GM12878 (cell line): Measurements from ENCODE around the gene GRIK4. TPM values are rescaled to one million over a fixed set of nuclear protein-coding genes. Genes with fewer than 3 reads are reported as not detected.

ENCODE experiments used
- ATAC-seq: fragments of 200-7000 bp; cut with Tn5 transposase; 3 replicates; pipeline ENCODE4 v1.9.1; 2020; ENCODE audit warnings: mild to moderate bottlenecking, moderate library complexity
- BruUV-seq: library from RNA; stranded (reverse); fragments of 400-500 nt; replicated peaks from 2 replicates; lab custom pipeline; 2021; lab: Mats Ljungman, UMichigan
- CTCF ChIA-PET: fragments of 300-600 bp; sonication (Branson Sonifier 250); formaldehyde crosslinking; extraction: SDS; loops from one replicate; lab custom pipeline; 2021; ENCODE audit warnings: inconsistent platforms; lab: Yijun Ruan, JAX
- POLR2A ChIA-PET: fragments of 350-600 bp; formaldehyde crosslinking; extraction: SDS; loops from one replicate; lab custom pipeline; 2021; ENCODE audit warnings: inconsistent platforms; lab: Charles Lee
- RAD21 ChIA-PET: fragments of 300-600 bp; sonication (Branson Sonifier 250); formaldehyde crosslinking; loops from one replicate; lab custom pipeline; 2023; ENCODE audit warnings: antibody characterized with exemption; ENCODE audit not compliant: unreplicated experiment; lab: Charles Lee
- SMC1A ChIA-PET: fragments of 300-600 bp; sonication (Branson Sonifier 250); formaldehyde crosslinking; loops from one replicate; lab custom pipeline; 2023; ENCODE audit not compliant: unreplicated experiment, uncharacterized antibody; lab: Charles Lee
- DNase-seq: peaks from one replicate; pipeline ENCODE4 v3.0.0-alpha.2; 2011; ENCODE audit warnings: low read depth, low spot score
- FAIRE-seq: peaks from 3 replicates; lab custom pipeline; 2011; peaks lifted over from hg19 to GRCh38; lab: Jason Lieb, UNC
- H2AFZ ChIP-seq: 2 replicates; pipeline ENCODE4 v1.6.0; 2011; ENCODE audit warnings: low read depth, low read length, control low read depth; ENCODE audit not compliant: control insufficient read depth
- H3K27ac ChIP-seq: 2 replicates; pipeline ENCODE4 v1.5.1; 2011; ENCODE audit warnings: control low read depth; ENCODE audit not compliant: control insufficient read depth, insufficient read depth
- H3K27me3 ChIP-seq, 2 experiments: replicated peaks in 1 of 2; 2 replicates each; pipeline versions ENCODE4 v1.6.0 to v1.6.1; 2011; ENCODE audit warnings: low read length in 1 of 2; ENCODE audit not compliant: control insufficient read depth in 2 of 2, insufficient read depth in 2 of 2
- H3K36me3 ChIP-seq, 2 experiments: 2 replicates each; pipeline ENCODE4 v1.5.1; 2011; ENCODE audit warnings: low read length in 1 of 2; ENCODE audit not compliant: control insufficient read depth in 2 of 2, insufficient read depth in 2 of 2
- H3K4me1 ChIP-seq: 2 replicates; pipeline ENCODE4 v1.6.1; 2011; ENCODE audit warnings: mild to moderate bottlenecking, low read length, moderate library complexity, mixed read lengths; ENCODE audit not compliant: control insufficient read depth, insufficient read depth
- H3K4me2 ChIP-seq: 2 replicates; pipeline ENCODE4 v1.6.0; 2011; ENCODE audit warnings: control low read depth; ENCODE audit not compliant: control insufficient read depth, insufficient read depth
- H3K4me3 ChIP-seq: fragments of 200-600 bp; sonication (generic); 2 replicates; pipeline ENCODE4 v1.5.1; 2016
- H3K79me2 ChIP-seq: 2 replicates; pipeline ENCODE4 v1.6.0; 2011; ENCODE audit warnings: low read length; ENCODE audit not compliant: control insufficient read depth, insufficient read depth
- H3K9ac ChIP-seq: 2 replicates; pipeline ENCODE4 v1.8.0; 2011; ENCODE audit warnings: low read length, control low read depth, mixed read lengths; ENCODE audit not compliant: control insufficient read depth, insufficient read depth
- H3K9me3 ChIP-seq: replicated peaks from 3 replicates; pipeline ENCODE4 v1.5.1; 2011; ENCODE audit warnings: mild to moderate bottlenecking, low read length; ENCODE audit not compliant: control insufficient read depth, insufficient read depth
- H4K20me1 ChIP-seq: 2 replicates; pipeline ENCODE4 v1.6.0; 2011; ENCODE audit not compliant: control insufficient read depth, insufficient read depth
- ATF7 ChIP-seq: fragments of 450-650 bp; IDR thresholded peaks from 2 replicates; pipeline ENCODE4 v1.6.1; 2016; ENCODE audit warnings: low read depth, mild to moderate bottlenecking
- CBX5 ChIP-seq: sonication (generic); IDR thresholded peaks from 2 replicates; pipeline ENCODE4 v1.6.1; 2016; ENCODE audit warnings: low read depth, moderate library complexity, mild to moderate bottlenecking, inconsistent platforms
- EGR1 ChIP-seq, 2 experiments: IDR thresholded peaks; 1 replicate in 1 of 2; 2 replicates in 1 of 2; pipeline ENCODE4 v1.6.1; 2011 to 2012; ENCODE audit warnings: low read depth in 2 of 2, low read length in 2 of 2, borderline replicate concordance in 1 of 2, mild to moderate bottlenecking in 1 of 2, moderate library complexity in 1 of 2
- GABPA ChIP-seq: IDR thresholded peaks from 2 replicates; pipeline ENCODE4 v1.6.1; 2014; ENCODE audit warnings: antibody characterized with exemption, low read depth, mild to moderate bottlenecking, inconsistent platforms
- HDAC2 ChIP-seq: fragments of 200-600 bp; sonication (generic); IDR thresholded peaks from 2 replicates; pipeline ENCODE4 v1.6.1; 2017
- IKZF1 ChIP-seq: fragments of 450-650 bp; conservative IDR thresholded peaks from 2 replicates; pipeline ENCODE4 v1.6.1; 2017; ENCODE audit warnings: antibody characterized with exemption, mild to moderate bottlenecking
- MYC ChIP-seq: IDR thresholded peaks from 2 replicates; pipeline ENCODE4 v1.6.1; 2011; ENCODE audit warnings: mild to moderate bottlenecking, low read length, moderate library complexity, inconsistent platforms; ENCODE audit not compliant: insufficient read depth, insufficient replicate concordance, insufficient read length, severe bottlenecking
- NR2C1 ChIP-seq: fragments of 450-650 bp; IDR thresholded peaks from 2 replicates; pipeline ENCODE4 v1.6.1; 2017; ENCODE audit warnings: antibody characterized with exemption, mild to moderate bottlenecking, moderate library complexity
- PML ChIP-seq: IDR thresholded peaks from 2 replicates; pipeline ENCODE4 v1.6.1; 2012; ENCODE audit warnings: low read length, inconsistent platforms
- POLR2AphosphoS2 ChIP-seq: IDR thresholded peaks from 2 replicates; pipeline ENCODE4 v1.6.1; 2011; ENCODE audit warnings: low read depth, mild to moderate bottlenecking, low read length, improper control_type of control experiment, moderate library complexity
- SIN3A ChIP-seq: IDR thresholded peaks from 2 replicates; pipeline ENCODE4 v1.6.1; 2012; ENCODE audit warnings: low read depth, low read length, improper control_type of control experiment
- SUPT20H ChIP-seq: IDR thresholded peaks from 2 replicates; pipeline ENCODE4 v1.6.1; 2011; ENCODE audit warnings: low read depth, mild to moderate bottlenecking, low read length, moderate library complexity, borderline replicate concordance; ENCODE audit not compliant: control insufficient read depth
- TARDBP ChIP-seq: IDR thresholded peaks from 2 replicates; pipeline ENCODE4 v1.6.1; 2016; ENCODE audit warnings: borderline replicate concordance
- TCF3 ChIP-seq: IDR thresholded peaks from 2 replicates; pipeline ENCODE4 v1.6.1; 2012; ENCODE audit warnings: low read depth, mild to moderate bottlenecking, low read length, borderline replicate concordance; ENCODE audit not compliant: insufficient read depth
- WGBS: methylation state at CpG from one replicate; pipeline ENCODE4 v1.1.6; 2016; ENCODE audit warnings: low lambda C conversion rate; ENCODE audit not compliant: insufficient replicate concordance, insufficient coverage; ENCODE audit errors: missing lambda C conversion rate; 5-methylcytosine and 5-hydroxymethylcytosine counted together
- in situ Hi-C: fragments of 300-500 bp; cut with MboI; formaldehyde crosslinking; loops from 9 replicates; pipeline ENCODE4 v1.14.3; 2018; ENCODE audit warnings: mixed read lengths
- intact Hi-C: fragments of 100-400 bp; cut with micrococcal nuclease; formaldehyde crosslinking; loops from one replicate; pipeline ENCODE4 v1.14.2; 2022; ENCODE audit not compliant: unreplicated experiment
- polyA plus RNA-seq, 11 experiments: library from polyadenylated mRNA; depleted of rRNA in 4 of 11; unstranded in 6 of 11; stranded (reverse) in 5 of 11; fragments of >200 nt; fragmentation: Nextera tagmentation in 4 of 11; fragmentation: Illumina TruSeq in 1 of 11; extraction: Ambion mirVana in 4 of 11; extraction: Trizol in 1 of 11; gene quantifications; 1 replicate in 1 of 11; 2 replicates in 10 of 11; pipeline versions ENCODE4 v1.2.1 to v1.2.3, GENCODE V29; 2011 to 2016; ENCODE audit warnings: inconsistent platforms in 2 of 11, missing spikeins in 2 of 11, low read depth in 1 of 11
- total RNA-seq, 4 experiments: library from RNA; depleted of rRNA in 3 of 4; stranded (reverse); fragments of >200 nt in 3 of 4; fragmentation: Illumina TruSeq in 1 of 4; extraction: Trizol in 1 of 4; gene quantifications; 2 replicates each; pipeline versions ENCODE4 v1.2.1 to v1.2.3, GENCODE V29; 2013 to 2021
- TF ChIP-seq, protein P1 (sequence below): IDR thresholded peaks from 2 replicates; pipeline ENCODE4 v1.6.1; 2012; ENCODE audit warnings: low read length, inconsistent platforms
- TF ChIP-seq, protein P2 (sequence below): fragments of 450-650 bp; conservative IDR thresholded peaks from 2 replicates; pipeline ENCODE4 v1.6.1; 2017; ENCODE audit warnings: mild to moderate bottlenecking, moderate library complexity
- TF ChIP-seq, protein P3 (sequence below): fragments of 450-650 bp; formaldehyde crosslinking; IDR thresholded peaks from 2 replicates; pipeline ENCODE4 v1.4.0; 2020; ENCODE audit warnings: mild to moderate bottlenecking, moderate library complexity

The GRIK4 gene
- total and polyA plus RNA-seq, 10 of the 15 experiments (the other 5 are each of a cell fraction or from before 2014, with no cell fraction given) = 0.33 to 3.6 (median 0.72) TPM

DNA sequence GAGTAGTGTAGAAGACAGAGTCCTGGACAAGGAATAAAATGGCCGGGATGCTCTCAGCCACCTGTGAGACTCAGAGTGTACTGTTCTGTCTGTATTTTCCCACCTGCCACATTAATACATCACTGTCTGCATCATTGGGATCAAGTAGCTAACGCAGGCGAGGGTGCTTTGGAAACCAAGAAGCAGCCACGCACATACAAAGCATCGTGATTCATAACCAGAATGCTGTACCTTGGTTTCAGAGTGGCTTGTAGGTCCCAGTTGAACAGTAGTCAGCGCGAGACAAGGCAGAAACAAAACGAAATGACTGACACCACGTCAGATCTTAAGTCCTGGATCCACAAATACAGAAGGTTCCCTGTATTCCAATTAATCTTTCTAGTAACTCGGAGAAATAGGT, 198.3 kb downstream of the GRIK4 start:
- WGBS = 1% methylated on average over 10 of the region's 10 CpGs
- H3K36me3 ChIP-seq = peaks cover 0 to 9% of the 10 kb centered on the region in 2 experiments; a peak in 2 of 4 replicates
- H3K9ac ChIP-seq = peak overlapping the region; percentile 7; the same call in 1 of the 2 replicates
- ChIA-PET POLR2A (no interaction called here), CTCF (interaction anchor here (1.1 to 9.5 kb wide), 2 partner anchors 24 to 88 kb away, joined by 3 to 86 read pairs; no protein-coding TSS in a partner anchor), RAD21 (interaction anchor here (1.1 to 1.8 kb wide), 2 partner anchors 96 to 145 kb away, joined by 3 to 5 read pairs; no protein-coding TSS in a partner anchor), SMC1A (interaction anchor here (1.3 to 2.9 kb wide), 3 partner anchors 9 to 25 kb away, joined by 3 to 13 read pairs (median 5); no protein-coding TSS in a partner anchor)
- no peaks in the 10 kb centered on the region for H3K79me2 ChIP-seq
- H3K27me3 ChIP-seq = no peaks in the 10 kb centered on the region
- FAIRE-seq = peak; percentile 86
- no peaks in the 10 kb centered on the region for H4K20me1 ChIP-seq
- peak; percentile 73 for DNase-seq
- H3K9me3 ChIP-seq = peaks cover 9% of the 10 kb centered on the region; the same call in 2 of the 3 replicates
- in situ Hi-C loops = no loop called here
- peak overlapping the region; percentile 12; the same call in 1 of the 2 replicates for H3K4me3 ChIP-seq
- no peak overlapping the region for H2AFZ ChIP-seq
- peak; percentile 91 for ATAC-seq
- H3K4me2 ChIP-seq = peak overlapping the region; percentile 52
- intact Hi-C loops = loop anchor here (2.0 to 5.0 kb wide), 2 partner anchors 53 to 97 kb away; no protein-coding TSS in a partner anchor
- no TSS peak for BruUV-seq
- peaks cover 40% of the 10 kb centered on the region for H3K4me1 ChIP-seq
- H3K27ac ChIP-seq = peak overlapping the region; percentile 63
- TF ChIP-seq ATF7 (no peak), SIN3A (no peak), GABPA (0 out of 2 replicates have a peak, but pooled peaks have one; percentile 33), EGR1 (IDR thresholded peaks at IDR 0.05; ENCODE audit: borderline replicate concordance in 1 of 2, low read depth in 2 of 2, low read length in 2 of 2) (no peak), MYC (no peak), TCF3 (peak; percentile 84), NR2C1 (no peak), IKZF1 (peak; percentile 57; the same call in 1 of the 2 replicates), CBX5 (no peak; the same call in 1 of the 2 replicates), HDAC2 (no peak), PML (no peak), POLR2AphosphoS2 (no peak), TARDBP (no peak), SUPT20H (no peak)
- TF ChIP-seq, protein P1, sequence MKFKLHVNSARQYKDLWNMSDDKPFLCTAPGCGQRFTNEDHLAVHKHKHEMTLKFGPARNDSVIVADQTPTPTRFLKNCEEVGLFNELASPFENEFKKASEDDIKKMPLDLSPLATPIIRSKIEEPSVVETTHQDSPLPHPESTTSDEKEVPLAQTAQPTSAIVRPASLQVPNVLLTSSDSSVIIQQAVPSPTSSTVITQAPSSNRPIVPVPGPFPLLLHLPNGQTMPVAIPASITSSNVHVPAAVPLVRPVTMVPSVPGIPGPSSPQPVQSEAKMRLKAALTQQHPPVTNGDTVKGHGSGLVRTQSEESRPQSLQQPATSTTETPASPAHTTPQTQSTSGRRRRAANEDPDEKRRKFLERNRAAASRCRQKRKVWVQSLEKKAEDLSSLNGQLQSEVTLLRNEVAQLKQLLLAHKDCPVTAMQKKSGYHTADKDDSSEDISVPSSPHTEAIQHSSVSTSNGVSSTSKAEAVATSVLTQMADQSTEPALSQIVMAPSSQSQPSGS = peak; percentile 79
- TF ChIP-seq, protein P2, sequence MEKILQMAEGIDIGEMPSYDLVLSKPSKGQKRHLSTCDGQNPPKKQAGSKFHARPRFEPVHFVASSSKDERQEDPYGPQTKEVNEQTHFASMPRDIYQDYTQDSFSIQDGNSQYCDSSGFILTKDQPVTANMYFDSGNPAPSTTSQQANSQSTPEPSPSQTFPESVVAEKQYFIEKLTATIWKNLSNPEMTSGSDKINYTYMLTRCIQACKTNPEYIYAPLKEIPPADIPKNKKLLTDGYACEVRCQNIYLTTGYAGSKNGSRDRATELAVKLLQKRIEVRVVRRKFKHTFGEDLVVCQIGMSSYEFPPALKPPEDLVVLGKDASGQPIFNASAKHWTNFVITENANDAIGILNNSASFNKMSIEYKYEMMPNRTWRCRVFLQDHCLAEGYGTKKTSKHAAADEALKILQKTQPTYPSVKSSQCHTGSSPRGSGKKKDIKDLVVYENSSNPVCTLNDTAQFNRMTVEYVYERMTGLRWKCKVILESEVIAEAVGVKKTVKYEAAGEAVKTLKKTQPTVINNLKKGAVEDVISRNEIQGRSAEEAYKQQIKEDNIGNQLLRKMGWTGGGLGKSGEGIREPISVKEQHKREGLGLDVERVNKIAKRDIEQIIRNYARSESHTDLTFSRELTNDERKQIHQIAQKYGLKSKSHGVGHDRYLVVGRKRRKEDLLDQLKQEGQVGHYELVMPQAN = no peak
- TF ChIP-seq, protein P3, sequence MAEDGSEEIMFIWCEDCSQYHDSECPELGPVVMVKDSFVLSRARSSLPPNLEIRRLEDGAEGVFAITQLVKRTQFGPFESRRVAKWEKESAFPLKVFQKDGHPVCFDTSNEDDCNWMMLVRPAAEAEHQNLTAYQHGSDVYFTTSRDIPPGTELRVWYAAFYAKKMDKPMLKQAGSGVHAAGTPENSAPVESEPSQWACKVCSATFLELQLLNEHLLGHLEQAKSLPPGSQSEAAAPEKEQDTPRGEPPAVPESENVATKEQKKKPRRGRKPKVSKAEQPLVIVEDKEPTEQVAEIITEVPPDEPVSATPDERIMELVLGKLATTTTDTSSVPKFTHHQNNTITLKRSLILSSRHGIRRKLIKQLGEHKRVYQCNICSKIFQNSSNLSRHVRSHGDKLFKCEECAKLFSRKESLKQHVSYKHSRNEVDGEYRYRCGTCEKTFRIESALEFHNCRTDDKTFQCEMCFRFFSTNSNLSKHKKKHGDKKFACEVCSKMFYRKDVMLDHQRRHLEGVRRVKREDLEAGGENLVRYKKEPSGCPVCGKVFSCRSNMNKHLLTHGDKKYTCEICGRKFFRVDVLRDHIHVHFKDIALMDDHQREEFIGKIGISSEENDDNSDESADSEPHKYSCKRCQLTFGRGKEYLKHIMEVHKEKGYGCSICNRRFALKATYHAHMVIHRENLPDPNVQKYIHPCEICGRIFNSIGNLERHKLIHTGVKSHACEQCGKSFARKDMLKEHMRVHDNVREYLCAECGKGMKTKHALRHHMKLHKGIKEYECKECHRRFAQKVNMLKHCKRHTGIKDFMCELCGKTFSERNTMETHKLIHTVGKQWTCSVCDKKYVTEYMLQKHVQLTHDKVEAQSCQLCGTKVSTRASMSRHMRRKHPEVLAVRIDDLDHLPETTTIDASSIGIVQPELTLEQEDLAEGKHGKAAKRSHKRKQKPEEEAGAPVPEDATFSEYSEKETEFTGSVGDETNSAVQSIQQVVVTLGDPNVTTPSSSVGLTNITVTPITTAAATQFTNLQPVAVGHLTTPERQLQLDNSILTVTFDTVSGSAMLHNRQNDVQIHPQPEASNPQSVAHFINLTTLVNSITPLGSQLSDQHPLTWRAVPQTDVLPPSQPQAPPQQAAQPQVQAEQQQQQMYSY (CRISPR knock-in tag) = no peak
